GM23248 (cell line): ENCODE results near the gene CTIF. TPM values are rescaled to one million over a fixed set of nuclear protein-coding genes. Genes with fewer than 3 reads are reported as not detected.
A peak's percentile ranks its signal among the peaks of the same experiment; 100 is the strongest.

Source experiments
- DNase-seq: peaks from one replicate; pipeline ENCODE4 v3.0.0-alpha.2; 2015
- H2AFZ ChIP-seq: fragments of 200-600 bp; sonication (generic); 2 replicates; pipeline ENCODE4 v1.6.1; 2016; ENCODE audit warnings: antibody characterized with exemption
- H3F3A ChIP-seq: fragments of 200-600 bp; sonication (generic); 2 replicates; pipeline ENCODE4 v1.6.1; 2016; ENCODE audit warnings: mild to moderate bottlenecking, antibody characterized with exemption, mixed run types; ENCODE audit not compliant: insufficient read depth
- H3K27ac ChIP-seq: fragments of 200-600 bp; sonication (generic); 2 replicates; pipeline ENCODE4 v1.5.1; 2016; ENCODE audit warnings: mild to moderate bottlenecking
- H3K27me3 ChIP-seq: fragments of 200-600 bp; sonication (generic); replicated peaks from 2 replicates; pipeline ENCODE4 v1.6.1; 2016; ENCODE audit warnings: mild to moderate bottlenecking; ENCODE audit not compliant: insufficient read depth
- H3K36me3 ChIP-seq: fragments of 200-600 bp; sonication (generic); 2 replicates; pipeline ENCODE4 v1.6.1; 2016; ENCODE audit warnings: low read depth, mild to moderate bottlenecking
- H3K4me1 ChIP-seq: fragments of 200-600 bp; sonication (generic); 2 replicates; pipeline ENCODE4 v1.6.1; 2016; ENCODE audit warnings: mild to moderate bottlenecking; ENCODE audit not compliant: insufficient read depth
- H3K4me2 ChIP-seq: fragments of 200-600 bp; sonication (generic); one replicate; pipeline ENCODE4 v1.6.1; 2016; ENCODE audit warnings: mild to moderate bottlenecking; ENCODE audit not compliant: unreplicated experiment
- H3K4me3 ChIP-seq: fragments of 200-600 bp; sonication (generic); 2 replicates; pipeline ENCODE4 v1.5.1; 2016; ENCODE audit warnings: mild to moderate bottlenecking
- H3K79me2 ChIP-seq: fragments of 200-600 bp; sonication (generic); 2 replicates; pipeline ENCODE4 v1.6.1; 2016; ENCODE audit warnings: mild to moderate bottlenecking; ENCODE audit not compliant: insufficient read depth
- H3K9ac ChIP-seq: fragments of 200-600 bp; sonication (generic); 2 replicates; pipeline ENCODE4 v1.6.1; 2016; ENCODE audit warnings: mild to moderate bottlenecking
- H3K9me2 ChIP-seq: fragments of 200-600 bp; sonication (generic); 2 replicates; pipeline ENCODE4 v1.6.1; 2016; ENCODE audit warnings: mixed run types, mild to moderate bottlenecking, moderate library complexity; ENCODE audit not compliant: insufficient read depth
- H3K9me3 ChIP-seq: fragments of 200-600 bp; sonication (generic); one replicate; pipeline ENCODE4 v1.6.1; 2017; ENCODE audit warnings: low read depth
- H4K20me1 ChIP-seq: fragments of 200-600 bp; sonication (generic); 2 replicates; pipeline ENCODE4 v1.6.0; 2016; ENCODE audit not compliant: insufficient read depth
- EZH2 ChIP-seq: fragments of 200-600 bp; sonication (generic); IDR thresholded peaks from 2 replicates; pipeline ENCODE4 v1.6.1; 2018; ENCODE audit warnings: antibody characterized with exemption, mild to moderate bottlenecking; ENCODE audit not compliant: insufficient read depth, poor library complexity, severe bottlenecking
- EZH2phosphoT487 ChIP-seq: fragments of 200-600 bp; sonication (generic); IDR thresholded peaks from 2 replicates; pipeline ENCODE4 v1.6.1; 2018; ENCODE audit warnings: antibody characterized with exemption, moderate library complexity, mild to moderate bottlenecking, low read depth; ENCODE audit not compliant: insufficient read depth
- WGBS, 2 experiments: methylation state at CpG; one replicate each; pipeline ENCODE4 v1.1.6; 2015 to 2017; ENCODE audit warnings: low lambda C conversion rate in 2 of 2, low coverage in 1 of 2; ENCODE audit errors: missing lambda C conversion rate in 2 of 2; 5-methylcytosine and 5-hydroxymethylcytosine counted together
- in situ Hi-C: fragments of 300-500 bp; cut with MboI; formaldehyde crosslinking; loops from 2 replicates; pipeline ENCODE4 v1.15.0; 2020
- polyA plus RNA-seq: library from polyadenylated mRNA; unstranded; fragments of >200 nt; fragmentation: Nextera tagmentation; extraction: Ambion mirVana; gene quantifications from 2 replicates; pipeline ENCODE4 v1.2.1, GENCODE V29; 2016
- total RNA-seq: library from RNA; depleted of rRNA; stranded (reverse); fragments of >200 nt; shearing (Covaris generic); gene quantifications from 2 replicates; pipeline ENCODE4 v1.2.3, GENCODE V29; 2014

Gene CTIF
- total and polyA plus RNA-seq, 2 experiments from 2014 or later: 21.5 to 46.8 TPM

DNA sequence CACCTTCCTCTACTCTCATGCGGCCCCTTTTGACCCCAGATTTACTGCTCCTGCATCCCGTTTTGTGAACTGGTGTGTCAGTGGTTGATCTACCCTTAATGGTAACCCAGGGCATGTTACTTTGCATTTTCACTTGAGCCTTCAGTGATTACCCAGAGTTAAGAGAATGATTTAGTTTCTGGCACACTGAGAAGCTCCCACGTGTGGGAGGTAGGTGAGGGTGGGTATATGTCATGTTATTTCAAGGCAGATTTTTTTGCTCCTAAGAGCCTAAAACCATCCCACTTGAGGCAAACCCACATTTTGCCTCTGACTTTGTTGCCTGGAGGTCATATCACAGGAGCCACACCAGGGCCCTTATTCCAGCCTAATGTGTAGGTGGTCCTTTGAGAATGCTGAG, 186.7 kb downstream of the CTIF start:
- no peak overlapping the region for H2AFZ ChIP-seq
- H3K4me2 ChIP-seq: no peak overlapping the region
- peaks cover 36% of the 10 kb centered on the region for H3K4me1 ChIP-seq
- H3K27ac ChIP-seq: peak overlapping the region; percentile 95; the same call in 1 of the 2 replicates
- no peak for DNase-seq
- H3K9me3 ChIP-seq: no peaks in the 10 kb centered on the region
- no peaks in the 10 kb centered on the region for H3K27me3 ChIP-seq
- peaks cover 20% of the 10 kb centered on the region for H3K79me2 ChIP-seq
- H3F3A ChIP-seq: peaks cover 40% of the 10 kb centered on the region
- no peak overlapping the region for H3K4me3 ChIP-seq
- no peak overlapping the region for H3K9ac ChIP-seq
- H3K9me2 ChIP-seq: no peaks in the 10 kb centered on the region
- H3K36me3 ChIP-seq: 0 out of 2 replicates have a peak, but pooled peaks cover 4% of the 10 kb centered on the region
- no peaks in the 10 kb centered on the region for H4K20me1 ChIP-seq
- TF ChIP-seq EZH2phosphoT487: no peak
- no peak for TF ChIP-seq EZH2
- in situ Hi-C loops: loop anchor here (25.0 kb wide), 1 partner anchor 212 kb away; no protein-coding TSS in a partner anchor
- 68 to 72% methylated on average over 3 of the region's 3 CpGs for WGBS, 2 experiments

DNA sequence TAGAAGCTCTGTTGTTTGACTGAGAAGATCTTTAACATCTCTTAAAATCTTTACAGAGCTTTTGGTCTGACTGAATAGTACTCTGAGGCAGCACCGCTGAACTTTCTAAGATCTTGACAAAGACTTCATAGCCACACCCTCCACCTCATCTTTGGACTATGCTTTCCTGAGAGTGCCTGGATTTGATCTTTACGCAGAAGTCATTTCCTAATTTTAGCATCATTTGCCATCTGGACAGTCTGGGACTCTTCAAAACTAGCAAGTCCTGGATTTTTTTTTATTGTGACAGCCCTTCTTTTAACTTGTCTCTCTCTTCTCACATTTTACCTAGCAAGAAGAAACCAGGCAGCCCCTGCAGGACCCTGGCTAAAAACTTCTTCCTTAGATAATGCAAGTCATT, 188.8 kb downstream of the CTIF start:
- in situ Hi-C loops: loop anchor here (25.0 kb wide), 1 partner anchor 210 kb away; no protein-coding TSS in a partner anchor
- Histone ChIP-seq H3K36me3 (0 out of 2 replicates have a peak, but pooled peaks cover 4% of the 10 kb centered on the region), H3K9me2 (no peaks in the 10 kb centered on the region), H3K9me3 (no peaks in the 10 kb centered on the region), H3K4me3 (no peak overlapping the region), H3K79me2 (peaks cover 39% of the 10 kb centered on the region), H3K4me2 (peak overlapping the region; percentile 29), H3K27me3 (no peaks in the 10 kb centered on the region), H3K4me1 (peaks cover 28% of the 10 kb centered on the region), H2AFZ (no peak overlapping the region), H4K20me1 (no peaks in the 10 kb centered on the region), H3K27ac (peak overlapping the region; percentile 95), H3K9ac (peak overlapping the region; percentile 73), H3F3A (peaks cover 40% of the 10 kb centered on the region)
- WGBS, 2 experiments: 6% methylated on average over 2 of the region's 2 CpGs
- no peak for TF ChIP-seq EZH2
- no peak for TF ChIP-seq EZH2phosphoT487
- peak; percentile 82 for DNase-seq

GRCh38 chr18:48728204-48728833, 189.5 kb downstream of the CTIF start:
- Histone ChIP-seq H3K79me2 (peaks cover 42% of the 10 kb centered on the region), H3K27me3 (no peaks in the 10 kb centered on the region), H3K9me2 (no peaks in the 10 kb centered on the region), H4K20me1 (no peaks in the 10 kb centered on the region), H3K9me3 (no peaks in the 10 kb centered on the region), H3K4me3 (no peak overlapping the region), H3K36me3 (0 out of 2 replicates have a peak, but pooled peaks cover 4% of the 10 kb centered on the region), H2AFZ (no peak overlapping the region), H3F3A (peaks cover 40% of the 10 kb centered on the region), H3K4me2 (no peak overlapping the region), H3K4me1 (peaks cover 29% of the 10 kb centered on the region), H3K27ac (peak overlapping the region; percentile 95), H3K9ac (peak overlapping the region; percentile 73)
- WGBS, 2 experiments: 6 to 12% methylated on average over 6 of the region's 6 CpGs
- no peak for TF ChIP-seq EZH2
- 0 out of 2 replicates have a peak, but pooled peaks have one; percentile 47 for TF ChIP-seq EZH2phosphoT487
- in situ Hi-C loops: loop anchor here (25.0 kb wide), 1 partner anchor 209 kb away; no protein-coding TSS in a partner anchor
- peak; percentile 97 for DNase-seq

- H3K4me3 ChIP-seq: no peak overlapping the region
- WGBS, 2 experiments: 82 to 85% methylated on average over 8 of the region's 8 CpGs
- TF ChIP-seq EZH2phosphoT487 (no peak), EZH2 (no peak)
- H3K27me3 ChIP-seq: no peaks in the 10 kb centered on the region
- no peak for DNase-seq
- H3K36me3 ChIP-seq: 0 out of 2 replicates have a peak, but pooled peaks cover 4% of the 10 kb centered on the region
- peak overlapping the region; percentile 58; the same call in 1 of the 2 replicates for H3K9ac ChIP-seq
- H3K9me3 ChIP-seq: no peaks in the 10 kb centered on the region
- H3K9me2 ChIP-seq: no peaks in the 10 kb centered on the region
- peaks cover 50% of the 10 kb centered on the region for H3K79me2 ChIP-seq
- H3K27ac ChIP-seq: peak overlapping the region; percentile 95
- H2AFZ ChIP-seq: no peak overlapping the region
- H3K4me1 ChIP-seq: peaks cover 40% of the 10 kb centered on the region
- H4K20me1 ChIP-seq: no peaks in the 10 kb centered on the region
- in situ Hi-C loops: loop anchor here (25.0 kb wide), 1 partner anchor 208 kb away; no protein-coding TSS in a partner anchor
- H3K4me2 ChIP-seq: no peak overlapping the region
- H3F3A ChIP-seq: peaks cover 42% of the 10 kb centered on the region
Measured at GRCh38 chr18:48729404-48729803, 190.6 kb downstream of the CTIF start.
